Vagina (tissue), 2 donors: Measurements from ENCODE around the gene ZNF280C. TPM values are rescaled to one million over a fixed set of nuclear protein-coding genes. Genes with fewer than 3 reads are reported as not detected.

Experiments used
- DNase-seq, 2 donors: peaks; one replicate each; pipeline ENCODE4 v3.0.0-alpha.2; 2017; ENCODE audit errors: extremely low spot score in 2 of 2
- H3K27ac ChIP-seq: fragments of 200-600 bp; sonication (generic); one replicate; pipeline ENCODE4 v1.5.1; 2019
- H3K27me3 ChIP-seq: fragments of 200-600 bp; sonication (generic); one replicate; pipeline ENCODE4 v1.5.1; 2019
- H3K36me3 ChIP-seq, 2 donors: fragments of 200-600 bp; sonication (generic); one replicate each; pipeline ENCODE4 v1.5.1; 2017 to 2019
- H3K4me1 ChIP-seq: fragments of 200-600 bp; sonication (generic); one replicate; pipeline ENCODE4 v1.5.1; 2019
- H3K4me3 ChIP-seq, 2 donors: fragments of 200-600 bp; sonication (generic); 1 replicate in 1 of 2; 2 replicates in 1 of 2; pipeline ENCODE4 v1.5.1; 2016 to 2019
- H3K9me3 ChIP-seq: fragments of 200-600 bp; sonication (generic); one replicate; pipeline ENCODE4 v1.5.1; 2019
- CTCF ChIP-seq, 3 experiments: fragments of 450-650 bp in 2 of 3; fragments of 200-600 bp in 1 of 3; sonication (generic) in 1 of 3; IDR thresholded peaks; one replicate each; pipeline ENCODE4 v1.5.1; 2017 to 2019; ENCODE audit warnings: antibody characterized with exemption in 3 of 3, mild to moderate bottlenecking in 2 of 3, moderate library complexity in 2 of 3
- POLR2A ChIP-seq, 2 donors: fragments of 450-650 bp; IDR thresholded peaks; one replicate each; pipeline ENCODE4 v1.6.1; 2017; ENCODE audit warnings: antibody characterized with exemption in 2 of 2, mild to moderate bottlenecking in 2 of 2, moderate library complexity in 2 of 2
- POLR2AphosphoS5 ChIP-seq, 2 donors: sonication (generic); formaldehyde crosslinking; IDR thresholded peaks; one replicate each; pipeline ENCODE4 v1.9.0; 2017; ENCODE audit warnings: antibody characterized with exemption in 2 of 2, mild to moderate bottlenecking in 2 of 2, low read depth in 1 of 2; ENCODE audit not compliant: insufficient read depth in 1 of 2
- intact Hi-C: fragments of 100-400 bp; cut with DNase I; formaldehyde crosslinking; loops from one replicate; pipeline ENCODE4 v1.15.1; 2023
- total RNA-seq: library from RNA; depleted of rRNA; stranded (reverse); fragments of >200 nt; gene quantifications from one replicate; pipeline ENCODE4 v1.2.3, GENCODE V29; 2016

The ZNF280C gene
- total RNA-seq, 1 donor from 2014 or later, result 4.2 TPM

- H3K27ac ChIP-seq, result no peak overlapping the region
- H3K36me3 ChIP-seq, result no peaks in the 10 kb centered on the region
- intact Hi-C loops, result no loop called here
- H3K4me3 ChIP-seq, result no peak overlapping the region
- no peaks in the 10 kb centered on the region for H3K9me3 ChIP-seq
- TF ChIP-seq CTCF (IDR thresholded peaks at IDR 0.05) (no peak), POLR2AphosphoS5 (IDR thresholded peaks at IDR 0.05; ENCODE audit: insufficient read depth in 1 of 2, low read depth in 1 of 2) (no peak), POLR2A (IDR thresholded peaks at IDR 0.05) (no peak)
- H3K27me3 ChIP-seq, result no peaks in the 10 kb centered on the region
- H3K4me1 ChIP-seq, result no peaks in the 10 kb centered on the region
- no peak for DNase-seq
Measured at GRCh38 chrX:130212371-130212770, 56.3 kb downstream of the ZNF280C start.

- no peaks in the 10 kb centered on the region for H3K9me3 ChIP-seq
- no peak for DNase-seq
- intact Hi-C loops, result no loop called here
- H3K36me3 ChIP-seq, result no peaks in the 10 kb centered on the region
- H3K27me3 ChIP-seq, result no peaks in the 10 kb centered on the region
- no peaks in the 10 kb centered on the region for H3K4me1 ChIP-seq
- H3K27ac ChIP-seq, result no peak overlapping the region
- H3K4me3 ChIP-seq, result no peak overlapping the region
- TF ChIP-seq POLR2A (IDR thresholded peaks at IDR 0.05) (no peak), CTCF (IDR thresholded peaks at IDR 0.05) (no peak), POLR2AphosphoS5 (IDR thresholded peaks at IDR 0.05; ENCODE audit: insufficient read depth in 1 of 2, low read depth in 1 of 2) (no peak)
Measured at GRCh38 chrX:130211415-130212186, 57.1 kb downstream of the ZNF280C start.

- intact Hi-C loops, result no loop called here
Measured at GRCh38 chrX:130204647-130205046, 64.1 kb downstream of the ZNF280C start.

GRCh38 chrX:130197464-130197863 lies 71.2 kb downstream of the ZNF280C start:
- DNase-seq, result no peak
- Histone ChIP-seq H3K36me3 (no peaks in the 10 kb centered on the region), H3K27ac (no peak overlapping the region), H3K4me3 (no peak overlapping the region), H3K4me1 (no peaks in the 10 kb centered on the region), H3K9me3 (no peaks in the 10 kb centered on the region), H3K27me3 (no peaks in the 10 kb centered on the region)
- TF ChIP-seq CTCF (IDR thresholded peaks at IDR 0.05) (no peak), POLR2A (IDR thresholded peaks at IDR 0.05) (no peak), POLR2AphosphoS5 (IDR thresholded peaks at IDR 0.05; ENCODE audit: insufficient read depth in 1 of 2, low read depth in 1 of 2) (no peak)
- intact Hi-C loops, result no loop called here

More at GRCh38 chrX:130204647-130205046, 64.1 kb downstream of the ZNF280C start:
- H3K9me3 ChIP-seq, result no peaks in the 10 kb centered on the region
- no peak for DNase-seq
- H3K4me1 ChIP-seq, result no peaks in the 10 kb centered on the region
- H3K27me3 ChIP-seq, result no peaks in the 10 kb centered on the region
- H3K27ac ChIP-seq, result no peak overlapping the region
- no peak overlapping the region for H3K4me3 ChIP-seq
- H3K36me3 ChIP-seq, result no peaks in the 10 kb centered on the region
- TF ChIP-seq CTCF (IDR thresholded peaks at IDR 0.05) (no peak), POLR2A (IDR thresholded peaks at IDR 0.05) (no peak), POLR2AphosphoS5 (IDR thresholded peaks at IDR 0.05; ENCODE audit: insufficient read depth in 1 of 2, low read depth in 1 of 2) (no peak)

GRCh38 chrX:130196466-130196865 lies 72.2 kb downstream of the ZNF280C start:
- intact Hi-C loops, result no loop called here
- Histone ChIP-seq H3K9me3 (no peaks in the 10 kb centered on the region), H3K4me3 (no peak overlapping the region), H3K27me3 (no peaks in the 10 kb centered on the region), H3K36me3 (no peaks in the 10 kb centered on the region), H3K27ac (no peak overlapping the region), H3K4me1 (no peaks in the 10 kb centered on the region)
- DNase-seq, result no peak
- no peak for TF ChIP-seq CTCF (IDR thresholded peaks at IDR 0.05)
- no peak for TF ChIP-seq POLR2AphosphoS5 (IDR thresholded peaks at IDR 0.05; ENCODE audit: insufficient read depth in 1 of 2, low read depth in 1 of 2)
- no peak for TF ChIP-seq POLR2A (IDR thresholded peaks at IDR 0.05)
